HCT116 (cell line): ENCODE data around the gene KIF26B. TPM values are rescaled to one million over a fixed set of nuclear protein-coding genes. Genes with fewer than 3 reads are reported as not detected.

ENCODE experiments used
- ATAC-seq: fragments of 200-7000 bp; cut with Tn5 transposase; 2 replicates; pipeline ENCODE4 v1.9.1; 2020; ENCODE audit warnings: mild to moderate bottlenecking, moderate library complexity
- BruUV-seq: library from RNA; stranded (reverse); fragments of 400-500 nt; replicated peaks from 2 replicates; lab custom pipeline; 2021; lab: Mats Ljungman, UMichigan
- CTCF ChIA-PET: fragments of 300-600 bp; sonication (Branson Sonifier 250); formaldehyde crosslinking; loops from one replicate; lab custom pipeline; 2021; ENCODE audit warnings: antibody characterized with exemption; lab: Charles Lee
- POLR2A ChIA-PET: fragments of 300-600, 350-600 bp; sonication (Branson Sonifier 250); formaldehyde crosslinking; loops from one replicate; lab custom pipeline; 2021; ENCODE audit warnings: antibody characterized with exemption; lab: Charles Lee
- RAD21 ChIA-PET, 2 experiments: fragments of 300-600 bp; sonication (Branson Sonifier 250); formaldehyde crosslinking; loops; one replicate each; lab custom pipeline; 2023; ENCODE audit warnings: low total read pairs in 2 of 2; ENCODE audit not compliant: uncharacterized antibody in 2 of 2, unreplicated experiment in 2 of 2, low non-redundant PET in 1 of 2; lab: Charles Lee
- DNase-seq: peaks from one replicate; pipeline ENCODE4 v3.0.0-alpha.2; 2010; ENCODE audit warnings: low read depth, low spot score
- H2AFZ ChIP-seq: fragments of 200-600 bp; shearing (Covaris generic), sonication (generic); 2 replicates; pipeline ENCODE4 v1.6.1; 2017; ENCODE audit warnings: low read depth, mixed run types, mixed read lengths, antibody characterized with exemption, low read length; ENCODE audit not compliant: poor library complexity, severe bottlenecking
- H3K27ac ChIP-seq: 2 replicates; pipeline ENCODE4 v1.5.1; 2012; ENCODE audit warnings: low read depth, low read length
- H3K27me3 ChIP-seq: fragments of 200-600 bp; sonication (generic); 2 replicates; pipeline ENCODE4 v1.6.1; 2016; ENCODE audit warnings: mixed run types, low read length, mixed read lengths; ENCODE audit not compliant: insufficient read depth
- H3K36me3 ChIP-seq, 2 experiments: fragments of 200-500 bp in 1 of 2; fragments of 200-600 bp in 1 of 2; sonication (Bioruptor generic) in 1 of 2; sonication (generic) in 1 of 2; 2 replicates each; pipeline versions ENCODE4 v1.5.1 to v1.6.1; 2014 to 2016; ENCODE audit warnings: low read length in 2 of 2, inconsistent platforms in 1 of 2, mixed read lengths in 1 of 2, mixed run types in 1 of 2; ENCODE audit not compliant: insufficient read depth in 2 of 2, control insufficient read depth in 1 of 2
- H3K4me1 ChIP-seq, 2 experiments: fragments of 200-600 bp in 1 of 2; sonication (generic) in 1 of 2; 2 replicates each; pipeline versions ENCODE4 v1.5.1 to v1.6.1; 2012 to 2017; ENCODE audit warnings: low read length in 2 of 2, inconsistent platforms in 1 of 2, mild to moderate bottlenecking in 1 of 2, mixed read lengths in 1 of 2, mixed run types in 1 of 2, moderate library complexity in 1 of 2; ENCODE audit not compliant: insufficient read depth in 2 of 2, control insufficient read depth in 1 of 2
- H3K4me2 ChIP-seq: fragments of 200-600 bp; sonication (generic); 2 replicates; pipeline ENCODE4 v1.6.1; 2017; ENCODE audit warnings: mixed run types, low read length, mixed read lengths
- H3K4me3 ChIP-seq, 2 experiments: fragments of 200-600 bp in 1 of 2; sonication (generic) in 1 of 2; replicated peaks in 1 of 2; 2 replicates each; pipeline ENCODE4 v1.5.1; 2011 to 2016; ENCODE audit warnings: low read length in 2 of 2, control low read depth in 1 of 2, low read depth in 1 of 2, mild to moderate bottlenecking in 1 of 2, mixed read lengths in 1 of 2, mixed run types in 1 of 2
- H3K79me2 ChIP-seq: fragments of 200-600 bp; sonication (generic); 2 replicates; pipeline ENCODE4 v1.6.1; 2017; ENCODE audit warnings: mild to moderate bottlenecking, mixed run types, low read length, moderate library complexity, mixed read lengths; ENCODE audit not compliant: insufficient read depth
- H3K9ac ChIP-seq: fragments of 200-600 bp; sonication (generic); 2 replicates; pipeline ENCODE4 v1.6.1; 2016; ENCODE audit warnings: low read length, mixed read lengths
- H3K9me2 ChIP-seq: fragments of 200-600 bp; sonication (generic), shearing (Covaris generic); 2 replicates; pipeline ENCODE4 v1.6.1; 2017; ENCODE audit warnings: mixed run types, mild to moderate bottlenecking, moderate library complexity; ENCODE audit not compliant: insufficient read depth
- H3K9me3 ChIP-seq, 2 experiments: fragments of 200-500 bp in 1 of 2; fragments of 200-600 bp in 1 of 2; sonication (Bioruptor generic) in 1 of 2; sonication (generic) in 1 of 2; 2 replicates each; pipeline ENCODE4 v1.6.1; 2014 to 2017; ENCODE audit warnings: low read length in 2 of 2, mixed read lengths in 2 of 2, inconsistent platforms in 1 of 2, low read depth in 1 of 2, mild to moderate bottlenecking in 1 of 2, mixed run types in 1 of 2, moderate library complexity in 1 of 2; ENCODE audit not compliant: control insufficient read depth in 1 of 2, insufficient read depth in 1 of 2
- H4K20me1 ChIP-seq: fragments of 200-600 bp; sonication (generic), shearing (Covaris generic); 2 replicates; pipeline ENCODE4 v1.6.1; 2017; ENCODE audit warnings: mixed run types, mild to moderate bottlenecking, moderate library complexity; ENCODE audit not compliant: insufficient read depth
- EGR1 ChIP-seq: IDR thresholded peaks from 2 replicates; pipeline ENCODE4 v1.6.1; 2012; ENCODE audit warnings: low read depth
- EZH2 ChIP-seq: fragments of 200-600 bp; sonication (generic); IDR thresholded peaks from 2 replicates; pipeline ENCODE4 v1.6.1; 2017; ENCODE audit warnings: antibody characterized with exemption, mixed run types
- EZH2phosphoT487 ChIP-seq: fragments of 200-600 bp; IDR thresholded peaks from 2 replicates; pipeline ENCODE4 v1.6.1; 2018; ENCODE audit warnings: antibody characterized with exemption, borderline replicate concordance
- FOSL1 ChIP-seq: IDR thresholded peaks from 2 replicates; pipeline ENCODE4 v1.6.1; 2012; ENCODE audit warnings: low read depth
- JUND ChIP-seq: IDR thresholded peaks from 2 replicates; pipeline ENCODE4 v1.6.1; 2012
- POLR2A ChIP-seq: IDR thresholded peaks from 2 replicates; pipeline ENCODE4 v1.7.0; 2011; ENCODE audit warnings: borderline replicate concordance; ENCODE audit not compliant: insufficient read depth, insufficient read length; ENCODE audit errors: extremely low read depth
- RAD21 ChIP-seq: IDR thresholded peaks from 2 replicates; pipeline ENCODE4 v1.6.1; 2012; ENCODE audit warnings: low read depth, mild to moderate bottlenecking
- SIN3A ChIP-seq: IDR thresholded peaks from 2 replicates; pipeline ENCODE4 v1.6.1; 2012; ENCODE audit warnings: low read depth
- SP1 ChIP-seq: IDR thresholded peaks from 2 replicates; pipeline ENCODE4 v1.6.1; 2012; ENCODE audit warnings: low read depth
- SRF ChIP-seq: IDR thresholded peaks from 2 replicates; pipeline ENCODE4 v1.6.1; 2012; ENCODE audit warnings: low read depth
- TCF7L2 ChIP-seq: IDR thresholded peaks from 2 replicates; pipeline ENCODE4 v1.7.0; 2011; ENCODE audit warnings: borderline replicate concordance, inconsistent platforms; ENCODE audit not compliant: insufficient read depth, insufficient read length; ENCODE audit errors: extremely low read depth
- YY1 ChIP-seq: IDR thresholded peaks from 2 replicates; pipeline ENCODE4 v1.6.1; 2011; ENCODE audit warnings: low read length, low read depth, moderate library complexity, mild to moderate bottlenecking; ENCODE audit not compliant: insufficient replicate concordance; ENCODE audit errors: extremely low read depth
- ZFX ChIP-seq: fragments of 450-650 bp; IDR thresholded peaks from 2 replicates; pipeline ENCODE4 v1.6.1; 2017
- ZNF274 ChIP-seq: fragments of 200-500 bp; sonication (Bioruptor generic); IDR thresholded peaks from 2 replicates; pipeline ENCODE4 v1.6.1; 2014; ENCODE audit warnings: mild to moderate bottlenecking, low read depth, low read length, inconsistent platforms
- intact Hi-C: fragments of 100-400 bp; cut with micrococcal nuclease; formaldehyde crosslinking; loops from 2 replicates; pipeline ENCODE4 v1.10.0; 2022
- total RNA-seq: library from RNA; stranded (reverse); gene quantifications from one replicate; pipeline ENCODE4 v1.2.1, GENCODE V29; 2021; ENCODE audit not compliant: unreplicated experiment
- TF ChIP-seq, protein P1 (sequence below): IDR thresholded peaks from 2 replicates; pipeline ENCODE4 v1.6.1; 2012
- TF ChIP-seq, protein P2 (sequence below), 3 experiments: fragments of 200-600 bp in 1 of 3; sonication (generic) in 1 of 3; IDR thresholded peaks in 2 of 3; conservative IDR thresholded peaks in 1 of 3; 2 replicates each; pipeline ENCODE4 v1.5.1; 2012 to 2017; ENCODE audit warnings: low read depth in 2 of 3, low read length in 2 of 3, antibody characterized with exemption in 1 of 3, borderline replicate concordance in 1 of 3, control low read depth in 1 of 3, mild to moderate bottlenecking in 1 of 3, mixed read lengths in 1 of 3, mixed run types in 1 of 3, moderate library complexity in 1 of 3; ENCODE audit not compliant: insufficient read depth in 1 of 3
- TF ChIP-seq, protein P3 (sequence below): IDR thresholded peaks from 2 replicates; pipeline ENCODE4 v1.6.1; 2011; ENCODE audit warnings: mild to moderate bottlenecking, low read length, moderate library complexity; ENCODE audit not compliant: insufficient replicate concordance; ENCODE audit errors: extremely low read depth
- TF ChIP-seq, protein P4 (sequence below): IDR thresholded peaks from 2 replicates; pipeline ENCODE4 v1.6.1; 2012; ENCODE audit warnings: low read depth
- TF ChIP-seq, protein P5 (sequence below): IDR thresholded peaks from 2 replicates; pipeline ENCODE4 v1.6.1; 2012

Gene KIF26B
- total RNA-seq, 1 experiment from 2014 or later = 0.49 TPM

DNA sequence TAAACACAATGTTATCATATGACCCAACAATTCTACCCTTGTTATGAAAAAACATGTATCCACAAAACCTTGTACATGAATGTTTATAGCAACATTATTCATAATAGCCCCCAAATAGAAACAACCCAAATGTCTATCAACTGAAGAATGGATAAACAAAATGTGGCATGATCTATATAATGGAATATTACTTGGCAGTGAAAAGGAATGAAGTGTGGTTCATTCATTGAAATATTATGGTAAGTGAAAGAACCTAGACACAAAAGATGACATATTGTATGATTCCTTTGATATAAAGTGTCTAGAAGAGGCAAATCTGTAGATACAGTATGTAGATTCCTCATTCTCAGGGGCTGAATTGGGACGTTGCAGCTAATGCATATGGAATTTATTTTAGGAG lies 151.2 kb downstream of the KIF26B start:
- Histone ChIP-seq H3K9me3 (no peaks in the 10 kb centered on the region), H3K36me3 (no peaks in the 10 kb centered on the region), H3K79me2 (no peaks in the 10 kb centered on the region), H3K9ac (no peak overlapping the region), H3K4me3 (no peak overlapping the region), H3K4me2 (no peak overlapping the region), H2AFZ (no peak overlapping the region), H3K27ac (no peak overlapping the region), H3K9me2 (no peaks in the 10 kb centered on the region), H3K4me1 (no peaks in the 10 kb centered on the region), H3K27me3 (no peaks in the 10 kb centered on the region), H4K20me1 (no peaks in the 10 kb centered on the region)
- ChIA-PET CTCF (no interaction called here), RAD21 (no interaction called here)
- intact Hi-C loops = no loop called here
- ATAC-seq = no peak
- no peak for DNase-seq
- TF ChIP-seq, protein P1, sequence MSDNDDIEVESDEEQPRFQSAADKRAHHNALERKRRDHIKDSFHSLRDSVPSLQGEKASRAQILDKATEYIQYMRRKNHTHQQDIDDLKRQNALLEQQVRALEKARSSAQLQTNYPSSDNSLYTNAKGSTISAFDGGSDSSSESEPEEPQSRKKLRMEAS = no peak
- TF ChIP-seq EZH2phosphoT487 = no peak
- TF ChIP-seq POLR2A = no peak
- no peak for TF ChIP-seq FOSL1
- no peak for TF ChIP-seq ZFX
- no peak for TF ChIP-seq RAD21
- TF ChIP-seq EZH2 = no peak
- no peak for TF ChIP-seq SRF
- no peak for TF ChIP-seq YY1
- TF ChIP-seq, protein P2, sequence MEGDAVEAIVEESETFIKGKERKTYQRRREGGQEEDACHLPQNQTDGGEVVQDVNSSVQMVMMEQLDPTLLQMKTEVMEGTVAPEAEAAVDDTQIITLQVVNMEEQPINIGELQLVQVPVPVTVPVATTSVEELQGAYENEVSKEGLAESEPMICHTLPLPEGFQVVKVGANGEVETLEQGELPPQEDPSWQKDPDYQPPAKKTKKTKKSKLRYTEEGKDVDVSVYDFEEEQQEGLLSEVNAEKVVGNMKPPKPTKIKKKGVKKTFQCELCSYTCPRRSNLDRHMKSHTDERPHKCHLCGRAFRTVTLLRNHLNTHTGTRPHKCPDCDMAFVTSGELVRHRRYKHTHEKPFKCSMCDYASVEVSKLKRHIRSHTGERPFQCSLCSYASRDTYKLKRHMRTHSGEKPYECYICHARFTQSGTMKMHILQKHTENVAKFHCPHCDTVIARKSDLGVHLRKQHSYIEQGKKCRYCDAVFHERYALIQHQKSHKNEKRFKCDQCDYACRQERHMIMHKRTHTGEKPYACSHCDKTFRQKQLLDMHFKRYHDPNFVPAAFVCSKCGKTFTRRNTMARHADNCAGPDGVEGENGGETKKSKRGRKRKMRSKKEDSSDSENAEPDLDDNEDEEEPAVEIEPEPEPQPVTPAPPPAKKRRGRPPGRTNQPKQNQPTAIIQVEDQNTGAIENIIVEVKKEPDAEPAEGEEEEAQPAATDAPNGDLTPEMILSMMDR (IDR thresholded peaks at IDR 0.05 in 2 of 3, conservative IDR thresholded peaks at IDR 0.05 in 1 of 3; ENCODE audit: borderline replicate concordance in 1 of 3, insufficient read depth in 1 of 3, low read depth in 2 of 3, low read length in 2 of 3) = no peak
- TF ChIP-seq, protein P3, sequence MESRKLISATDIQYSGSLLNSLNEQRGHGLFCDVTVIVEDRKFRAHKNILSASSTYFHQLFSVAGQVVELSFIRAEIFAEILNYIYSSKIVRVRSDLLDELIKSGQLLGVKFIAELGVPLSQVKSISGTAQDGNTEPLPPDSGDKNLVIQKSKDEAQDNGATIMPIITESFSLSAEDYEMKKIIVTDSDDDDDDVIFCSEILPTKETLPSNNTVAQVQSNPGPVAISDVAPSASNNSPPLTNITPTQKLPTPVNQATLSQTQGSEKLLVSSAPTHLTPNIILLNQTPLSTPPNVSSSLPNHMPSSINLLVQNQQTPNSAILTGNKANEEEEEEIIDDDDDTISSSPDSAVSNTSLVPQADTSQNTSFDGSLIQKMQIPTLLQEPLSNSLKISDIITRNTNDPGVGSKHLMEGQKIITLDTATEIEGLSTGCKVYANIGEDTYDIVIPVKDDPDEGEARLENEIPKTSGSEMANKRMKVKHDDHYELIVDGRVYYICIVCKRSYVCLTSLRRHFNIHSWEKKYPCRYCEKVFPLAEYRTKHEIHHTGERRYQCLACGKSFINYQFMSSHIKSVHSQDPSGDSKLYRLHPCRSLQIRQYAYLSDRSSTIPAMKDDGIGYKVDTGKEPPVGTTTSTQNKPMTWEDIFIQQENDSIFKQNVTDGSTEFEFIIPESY = no peak
- TF ChIP-seq EGR1 = no peak
- TF ChIP-seq, protein P4, sequence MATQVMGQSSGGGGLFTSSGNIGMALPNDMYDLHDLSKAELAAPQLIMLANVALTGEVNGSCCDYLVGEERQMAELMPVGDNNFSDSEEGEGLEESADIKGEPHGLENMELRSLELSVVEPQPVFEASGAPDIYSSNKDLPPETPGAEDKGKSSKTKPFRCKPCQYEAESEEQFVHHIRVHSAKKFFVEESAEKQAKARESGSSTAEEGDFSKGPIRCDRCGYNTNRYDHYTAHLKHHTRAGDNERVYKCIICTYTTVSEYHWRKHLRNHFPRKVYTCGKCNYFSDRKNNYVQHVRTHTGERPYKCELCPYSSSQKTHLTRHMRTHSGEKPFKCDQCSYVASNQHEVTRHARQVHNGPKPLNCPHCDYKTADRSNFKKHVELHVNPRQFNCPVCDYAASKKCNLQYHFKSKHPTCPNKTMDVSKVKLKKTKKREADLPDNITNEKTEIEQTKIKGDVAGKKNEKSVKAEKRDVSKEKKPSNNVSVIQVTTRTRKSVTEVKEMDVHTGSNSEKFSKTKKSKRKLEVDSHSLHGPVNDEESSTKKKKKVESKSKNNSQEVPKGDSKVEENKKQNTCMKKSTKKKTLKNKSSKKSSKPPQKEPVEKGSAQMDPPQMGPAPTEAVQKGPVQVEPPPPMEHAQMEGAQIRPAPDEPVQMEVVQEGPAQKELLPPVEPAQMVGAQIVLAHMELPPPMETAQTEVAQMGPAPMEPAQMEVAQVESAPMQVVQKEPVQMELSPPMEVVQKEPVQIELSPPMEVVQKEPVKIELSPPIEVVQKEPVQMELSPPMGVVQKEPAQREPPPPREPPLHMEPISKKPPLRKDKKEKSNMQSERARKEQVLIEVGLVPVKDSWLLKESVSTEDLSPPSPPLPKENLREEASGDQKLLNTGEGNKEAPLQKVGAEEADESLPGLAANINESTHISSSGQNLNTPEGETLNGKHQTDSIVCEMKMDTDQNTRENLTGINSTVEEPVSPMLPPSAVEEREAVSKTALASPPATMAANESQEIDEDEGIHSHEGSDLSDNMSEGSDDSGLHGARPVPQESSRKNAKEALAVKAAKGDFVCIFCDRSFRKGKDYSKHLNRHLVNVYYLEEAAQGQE = no peak
- TF ChIP-seq TCF7L2 = no peak
- TF ChIP-seq SP1 = no peak
- no peak for TF ChIP-seq JUND
- TF ChIP-seq, protein P5, sequence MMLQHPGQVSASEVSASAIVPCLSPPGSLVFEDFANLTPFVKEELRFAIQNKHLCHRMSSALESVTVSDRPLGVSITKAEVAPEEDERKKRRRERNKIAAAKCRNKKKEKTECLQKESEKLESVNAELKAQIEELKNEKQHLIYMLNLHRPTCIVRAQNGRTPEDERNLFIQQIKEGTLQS = no peak
- TF ChIP-seq SIN3A = no peak
- TF ChIP-seq ZNF274 = no peak
- TF ChIP-seq, all 23 proteins: peak for 0
- no TSS peak for BruUV-seq
- POLR2A ChIA-PET = no interaction called here
